HG02610 (cell line): ENCODE data around the gene ATP6AP1.
A peak's percentile ranks its signal among the peaks of the same experiment; 100 is the strongest.
"Not testable (repeated sequence)": the region's sequence is repeated elsewhere in the genome, so short reads cannot be mapped to it uniquely, and the experiment has no call there.

Experiments used
- ATAC-seq: cut with Tn5 transposase; IDR thresholded peaks from one replicate; pipeline ENCODE4 v1.9.1; 2021; ENCODE audit warnings: mild to moderate bottlenecking, moderate library complexity; ENCODE audit not compliant: unreplicated experiment

ATP6AP1 gene

GRCh38 chrX:154398668-154399526 is 29.6 kb upstream of the ATP6AP1 start:
- no peak for ATAC-seq

GRCh38 chrX:154399527-154400368 is 28.7 kb upstream of the ATP6AP1 start:
- ATAC-seq: no peak

- not testable (repeated sequence) for ATAC-seq
Measured at GRCh38 chrX:154400369-154400817, 28.1 kb upstream of the ATP6AP1 start.

- ATAC-seq: no peak
Measured at GRCh38 chrX:154401045-154401799, 27.3 kb upstream of the ATP6AP1 start.

- ATAC-seq: no peak
Measured at GRCh38 chrX:154401918-154402621, 26.4 kb upstream of the ATP6AP1 start.

GRCh38 chrX:154402622-154403127 is 25.8 kb upstream of the ATP6AP1 start:
- no peak for ATAC-seq

GRCh38 chrX:154403192-154403591 is 25.3 kb upstream of the ATP6AP1 start:
- ATAC-seq: no peak

GRCh38 chrX:154403858-154404257 is 24.6 kb upstream of the ATP6AP1 start:
- ATAC-seq: no peak

GRCh38 chrX:154404625-154405192 is 23.8 kb upstream of the ATP6AP1 start:
- ATAC-seq: no peak

GRCh38 chrX:154408659-154409221 is 19.7 kb upstream of the ATP6AP1 start:
- ATAC-seq: peak; percentile 10

GRCh38 chrX:154409222-154409871 is 19.1 kb upstream of the ATP6AP1 start, which contains the start of gene DNASE1L1:
TSS of gene DNASE1L1 (minus strand) at chrX:154409254. CDS start at chrX:154405568, 3,686 bp downstream.
- peak; percentile 60 for ATAC-seq

- ATAC-seq: peak; percentile 41
Measured at GRCh38 chrX:154411981-154412340, 16.5 kb upstream of the ATP6AP1 start.

- ATAC-seq: no peak
Measured at GRCh38 chrX:154412468-154412867, 16.0 kb upstream of the ATP6AP1 start.

GRCh38 chrX:154413142-154413541 is 15.3 kb upstream of the ATP6AP1 start:
- ATAC-seq: no peak

GRCh38 chrX:154417157-154417556 is 11.3 kb upstream of the ATP6AP1 start:
- no peak for ATAC-seq

- no peak for ATAC-seq
Measured at GRCh38 chrX:154419189-154419588, 9.3 kb upstream of the ATP6AP1 start.

- ATAC-seq: no peak
Measured at GRCh38 chrX:154419688-154420401, 8.6 kb upstream of the ATP6AP1 start.

- no peak for ATAC-seq
Measured at GRCh38 chrX:154420402-154420756, 8.1 kb upstream of the ATP6AP1 start.
